ENCODE data around the gene FES.

DNA sequence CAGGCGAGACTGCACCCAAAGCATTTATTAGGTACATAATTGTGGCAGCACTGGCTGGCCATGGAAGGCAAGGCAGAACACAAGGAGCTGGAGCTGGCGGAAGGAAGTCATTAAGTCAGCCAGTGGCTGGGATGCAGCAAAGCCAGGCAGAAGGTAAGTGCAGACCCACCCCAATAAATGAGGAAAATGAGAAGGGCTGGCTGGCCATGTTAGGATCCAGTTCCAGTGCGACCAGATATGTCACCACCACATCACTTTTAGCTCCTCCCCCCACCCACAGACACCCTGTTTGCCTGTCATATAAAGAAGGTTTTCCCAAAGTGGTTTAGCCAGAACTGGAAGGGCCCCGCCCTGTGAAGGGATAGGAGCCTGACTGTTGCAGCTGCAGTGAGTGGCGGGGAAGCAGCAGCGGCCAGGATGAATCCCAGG is 16.0 kb upstream of the FES start, which contains the start of gene FURIN:
- no peak for TF ChIP-seq EZH2phosphoT487 (IDR thresholded peaks at IDR 0.05; ENCODE audit: insufficient read depth, low read depth)
- TF ChIP-seq EZH2 (IDR thresholded peaks at IDR 0.05; ENCODE audit: insufficient read depth, poor library complexity, severe bottlenecking): no peak
